Esophagus muscularis mucosa (tissue), 4 donors: ENCODE results near the gene TRMT44. TPM values are rescaled to one million over a fixed set of nuclear protein-coding genes. Genes with fewer than 3 reads are reported as not detected.
"Not testable (repeated sequence)": the region's sequence is repeated elsewhere in the genome, so short reads cannot be mapped to it uniquely, and the experiment has no call there.

Experiments used
- DNase-seq: peaks from one replicate; pipeline ENCODE4 v3.0.0-alpha.2; 2017; ENCODE audit errors: extremely low spot score
- H3K27ac ChIP-seq, 4 donors: fragments of 200-600 bp; sonication (generic); replicated peaks in 1 of 4; 1 replicate in 3 of 4; 2 replicates in 1 of 4; pipeline ENCODE4 v1.5.1; 2016 to 2019; ENCODE audit warnings: mild to moderate bottlenecking in 1 of 4
- H3K27me3 ChIP-seq, 4 donors: fragments of 200-600 bp; sonication (generic); one replicate each; pipeline versions ENCODE4 v1.5.1 to v1.6.0; 2016 to 2019
- H3K36me3 ChIP-seq, 4 donors: fragments of 200-600 bp; sonication (generic); one replicate each; pipeline ENCODE4 v1.5.1; 2016 to 2019
- H3K4me1 ChIP-seq, 4 donors: fragments of 200-600 bp; sonication (generic); one replicate each; pipeline ENCODE4 v1.5.1; 2016 to 2019
- H3K4me3 ChIP-seq, 4 donors: fragments of 200-600 bp; sonication (generic); 1 replicate in 2 of 4; 2 replicates in 2 of 4; pipeline ENCODE4 v1.5.1; 2016 to 2019; ENCODE audit warnings: mild to moderate bottlenecking in 4 of 4, moderate library complexity in 1 of 4
- H3K9me3 ChIP-seq, 4 donors: fragments of 200-600 bp; sonication (generic); 1 replicate in 3 of 4; 2 replicates in 1 of 4; pipeline ENCODE4 v1.5.1; 2016 to 2019
- CTCF ChIP-seq, 3 experiments: fragments of 200-600 bp in 2 of 3; fragments of 450-650 bp in 1 of 3; sonication (generic) in 2 of 3; IDR thresholded peaks; one replicate each; pipeline ENCODE4 v1.5.1; 2017 to 2019; ENCODE audit warnings: antibody characterized with exemption in 3 of 3, mild to moderate bottlenecking in 2 of 3, moderate library complexity in 1 of 3
- EP300 ChIP-seq: sonication (generic); formaldehyde crosslinking; IDR thresholded peaks from one replicate; pipeline ENCODE4 v1.6.1; 2017; ENCODE audit warnings: antibody characterized with exemption
- POLR2A ChIP-seq: fragments of 450-650 bp; IDR thresholded peaks from one replicate; pipeline ENCODE4 v1.6.1; 2017; ENCODE audit warnings: antibody characterized with exemption, moderate library complexity, mild to moderate bottlenecking, low read depth
- POLR2AphosphoS5 ChIP-seq, 2 donors: sonication (generic); formaldehyde crosslinking; IDR thresholded peaks; one replicate each; pipeline ENCODE4 v1.6.1; 2017; ENCODE audit warnings: antibody characterized with exemption in 2 of 2
- WGBS: methylation state at CpG from one replicate; pipeline ENCODE4 v1.1.5; 2018; 5-methylcytosine and 5-hydroxymethylcytosine counted together
- intact Hi-C: fragments of 100-400 bp; cut with DNase I; formaldehyde crosslinking; loops from one replicate; pipeline ENCODE4 v1.15.1; 2023
- total RNA-seq, 4 donors: library from RNA; depleted of rRNA; stranded (reverse); fragments of >200 nt; gene quantifications; one replicate each; pipeline versions ENCODE4 v1.1.0 to v1.2.1, GENCODE V29; 2016

Gene TRMT44
- total RNA-seq, 4 donors from 2014 or later: 14.6 to 21.6 (median 19.4) TPM

DNA sequence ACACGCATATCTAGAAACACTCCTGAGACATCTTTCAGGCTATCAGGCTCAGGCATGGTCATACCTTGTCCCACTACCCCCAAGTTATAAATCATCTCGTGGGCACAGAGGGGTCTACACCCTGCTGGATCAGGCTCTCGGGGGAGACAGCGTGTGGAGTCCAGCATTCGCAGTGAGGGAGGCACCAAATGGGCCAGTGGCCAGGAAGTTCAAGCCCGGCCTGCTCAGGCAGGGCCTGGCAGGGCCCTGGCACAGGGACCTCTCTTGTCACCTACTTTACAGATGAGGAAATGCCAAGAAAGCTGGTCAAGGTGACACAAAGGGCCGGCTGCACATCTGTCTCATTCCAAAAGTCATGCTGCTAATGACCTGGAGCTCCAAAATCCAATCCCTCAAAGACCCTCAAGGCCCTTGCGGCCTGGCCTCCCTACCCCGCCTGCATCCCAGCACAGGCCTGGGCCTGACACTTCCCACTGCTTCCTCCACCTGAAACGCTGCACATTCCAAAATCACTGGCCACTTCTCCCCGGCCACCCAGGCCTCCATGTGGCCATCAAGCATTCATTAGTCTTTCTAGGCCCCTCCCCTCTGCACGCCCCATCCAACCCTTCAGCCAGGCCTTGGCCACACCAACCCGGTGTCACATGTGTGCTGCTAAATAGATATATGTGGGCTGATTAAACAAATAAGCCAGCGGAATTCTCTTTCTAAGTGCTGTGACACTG is 35.6 kb upstream of the TRMT44 start:
- Histone ChIP-seq H3K4me1 (peaks cover 34 to 58% (median 52%) of the 10 kb centered on the region in 4 donors), H3K27ac (peak overlapping the region; percentile 12 to 88 (median 68)), H3K36me3 (peaks cover 25 to 64% (median 61%) of the 10 kb centered on the region in 4 donors), H3K27me3 (no peaks in the 10 kb centered on the region), H3K4me3 (no peak overlapping the region), H3K9me3 (no peaks in the 10 kb centered on the region)
- TF ChIP-seq EP300 (no peak), POLR2AphosphoS5 (IDR thresholded peaks at IDR 0.05) (no peak), CTCF (IDR thresholded peaks at IDR 0.05) (no peak), POLR2A (no peak)
- intact Hi-C loops: loop anchor here (5.0 to 10.0 kb wide), 2 partner anchors 88 to 230 kb away; no protein-coding TSS in a partner anchor
- no peak for DNase-seq
- WGBS: 75% methylated on average over 14 of the region's 14 CpGs

DNA sequence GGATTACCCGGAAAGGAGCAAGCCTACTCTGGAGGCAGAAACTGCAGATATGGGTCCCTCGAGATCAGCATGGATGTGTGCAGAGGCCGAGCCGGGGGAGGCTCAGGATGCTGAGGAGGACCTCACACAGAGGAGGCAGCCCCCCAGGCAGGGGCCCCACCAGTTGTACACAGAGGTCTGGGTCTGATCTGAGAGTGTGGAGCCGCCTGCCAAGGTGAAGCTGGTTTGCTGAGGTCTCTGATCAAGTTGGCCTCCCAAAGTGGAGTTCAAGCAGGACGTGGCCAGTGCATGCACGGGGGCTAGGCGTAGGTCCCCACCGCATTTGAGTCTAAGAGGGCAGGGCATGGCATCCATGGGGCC is 35.1 kb upstream of the TRMT44 start:
- no peak for TF ChIP-seq CTCF (IDR thresholded peaks at IDR 0.05)
- peaks cover 34 to 62% (median 57%) of the 10 kb centered on the region in 4 donors for H3K4me1 ChIP-seq
- H3K9me3 ChIP-seq: no peaks in the 10 kb centered on the region
- H3K4me3 ChIP-seq: no peak overlapping the region
- no peak for DNase-seq
- 72% methylated on average over 4 of the region's 9 CpGs for WGBS
- peaks cover 25 to 67% (median 63%) of the 10 kb centered on the region in 4 donors for H3K36me3 ChIP-seq
- intact Hi-C loops: loop anchor here (10.0 kb wide), 1 partner anchor 231 kb away; no protein-coding TSS in a partner anchor
- peak overlapping the region; percentile 12 to 88 (median 68) for H3K27ac ChIP-seq
- no peaks in the 10 kb centered on the region for H3K27me3 ChIP-seq

GRCh38 chr4:8406887-8407286 is 33.7 kb upstream of the TRMT44 start:
- intact Hi-C loops: loop anchor here (10.0 kb wide), 1 partner anchor 232 kb away; no protein-coding TSS in a partner anchor
- peak; percentile 44 to 65 (median 58) for TF ChIP-seq CTCF (IDR thresholded peaks at IDR 0.05)
- Histone ChIP-seq H3K27ac (peak overlapping the region in 2 of 4 donors; percentile 49 to 88), H3K36me3 (peaks cover 29 to 77% (median 75%) of the 10 kb centered on the region in 4 donors), H3K4me1 (peaks cover 26 to 54% (median 51%) of the 10 kb centered on the region in 4 donors)
- H3K4me3 ChIP-seq, DNase-seq, H3K27me3 ChIP-seq, H3K9me3 ChIP-seq: not testable (repeated sequence)
- 69% methylated on average over 7 of the region's 7 CpGs for WGBS

DNA sequence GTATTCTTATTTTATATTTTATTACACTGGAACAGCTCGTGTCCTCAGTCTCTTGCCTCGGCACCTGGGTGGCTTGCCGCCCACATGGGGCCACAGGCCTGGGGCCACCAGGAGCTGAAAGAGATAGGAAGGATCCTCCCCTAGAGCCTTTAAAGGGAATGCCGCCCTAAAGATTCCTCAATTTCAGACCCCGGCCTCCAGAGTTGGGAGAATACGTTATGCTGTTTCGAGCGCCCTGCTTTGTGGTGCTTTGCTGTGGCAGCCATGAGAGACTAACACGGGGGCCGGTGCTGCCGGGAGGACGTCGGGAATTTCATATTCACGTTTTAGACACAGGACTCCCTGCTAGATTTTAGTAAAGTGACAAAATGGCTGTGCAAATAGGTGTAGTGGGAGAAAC is 33.3 kb upstream of the TRMT44 start:
- peaks cover 33 to 79% (median 78%) of the 10 kb centered on the region in 4 donors for H3K36me3 ChIP-seq
- DNase-seq: no peak
- H3K4me1 ChIP-seq: peaks cover 22 to 50% (median 47%) of the 10 kb centered on the region in 4 donors
- H3K27me3 ChIP-seq: no peaks in the 10 kb centered on the region
- 96% methylated on average over 14 of the region's 14 CpGs for WGBS
- TF ChIP-seq EP300 (no peak), CTCF (IDR thresholded peaks at IDR 0.05) (no peak), POLR2A (no peak), POLR2AphosphoS5 (IDR thresholded peaks at IDR 0.05) (no peak)
- H3K4me3 ChIP-seq: no peak overlapping the region
- H3K27ac ChIP-seq: peak overlapping the region in 1 of 4 donors; percentile 13
- H3K9me3 ChIP-seq: no peaks in the 10 kb centered on the region
- intact Hi-C loops: loop anchor here (10.0 kb wide), 1 partner anchor 233 kb away; no protein-coding TSS in a partner anchor
